Liver (tissue), 9 donors: Measurements from ENCODE around the gene YIPF1. TPM values are rescaled to one million over a fixed set of nuclear protein-coding genes. Genes with fewer than 3 reads are reported as not detected.

Experiments used
- DNase-seq: peaks from one replicate; pipeline ENCODE4 v3.0.0-alpha.2; 2017; ENCODE audit warnings: low spot score
- H3K27ac ChIP-seq, 2 donors: one replicate each; pipeline ENCODE4 v1.7.0; 2013; ENCODE audit warnings: inconsistent platforms in 2 of 2, low read length in 2 of 2, control low read depth in 1 of 2, low read depth in 1 of 2, mild to moderate bottlenecking in 1 of 2
- H3K27me3 ChIP-seq, 4 donors: one replicate each; pipeline versions ENCODE4 v1.6.1 to v1.7.0; 2013; ENCODE audit warnings: low read length in 3 of 4, inconsistent platforms in 1 of 4, mild to moderate bottlenecking in 1 of 4, moderate library complexity in 1 of 4; ENCODE audit not compliant: control insufficient read depth in 4 of 4, insufficient read depth in 4 of 4
- H3K36me3 ChIP-seq, 4 donors: one replicate each; pipeline versions ENCODE4 v1.6.1 to v1.7.0; 2013; ENCODE audit warnings: low read length in 3 of 4, mild to moderate bottlenecking in 3 of 4, low read depth in 1 of 4, moderate library complexity in 1 of 4; ENCODE audit not compliant: control insufficient read depth in 4 of 4, insufficient read depth in 3 of 4
- H3K4me1 ChIP-seq, 4 donors: one replicate each; pipeline versions ENCODE4 v1.6.1 to v1.7.0; 2013; ENCODE audit warnings: low read length in 3 of 4, mild to moderate bottlenecking in 3 of 4, moderate library complexity in 1 of 4; ENCODE audit not compliant: control insufficient read depth in 4 of 4, insufficient read depth in 4 of 4
- H3K4me3 ChIP-seq, 3 donors: one replicate each; pipeline versions ENCODE4 v1.6.1 to v1.7.0; 2013; ENCODE audit warnings: low read length in 3 of 3, control low read depth in 1 of 3, low read depth in 1 of 3, mild to moderate bottlenecking in 1 of 3
- H3K9ac ChIP-seq, 2 donors: one replicate each; pipeline ENCODE4 v1.7.0; 2013; ENCODE audit warnings: low read length in 2 of 2, mild to moderate bottlenecking in 2 of 2, moderate library complexity in 2 of 2, control low read depth in 1 of 2, low read depth in 1 of 2
- H3K9me3 ChIP-seq, 4 donors: one replicate each; pipeline versions ENCODE4 v1.6.1 to v1.7.0; 2013; ENCODE audit warnings: low read length in 3 of 4; ENCODE audit not compliant: control insufficient read depth in 4 of 4
- EGR1 ChIP-seq, 2 donors: IDR thresholded peaks; 2 replicates each; pipeline ENCODE4 v1.6.1; 2016 to 2018; ENCODE audit warnings: antibody characterized with exemption in 2 of 2, low read depth in 2 of 2
- FOXA1 ChIP-seq: IDR thresholded peaks from 2 replicates; pipeline ENCODE4 v1.6.1; 2016; ENCODE audit warnings: antibody characterized with exemption
- FOXA2 ChIP-seq: IDR thresholded peaks from 2 replicates; pipeline ENCODE4 v1.6.1; 2016; ENCODE audit warnings: antibody characterized with exemption
- GABPA ChIP-seq, 2 donors: IDR thresholded peaks in 1 of 2; conservative IDR thresholded peaks in 1 of 2; 2 replicates each; pipeline ENCODE4 v1.6.1; 2016; ENCODE audit warnings: antibody characterized with exemption in 2 of 2, mild to moderate bottlenecking in 1 of 2, moderate library complexity in 1 of 2
- HNF4A ChIP-seq, 2 donors: conservative IDR thresholded peaks; 2 replicates each; pipeline ENCODE4 v1.6.1; 2016; ENCODE audit warnings: antibody characterized with exemption in 2 of 2, mild to moderate bottlenecking in 2 of 2
- HNF4G ChIP-seq: IDR thresholded peaks from 2 replicates; pipeline ENCODE4 v1.6.1; 2016; ENCODE audit warnings: antibody characterized with exemption
- JUND ChIP-seq, 2 donors: IDR thresholded peaks; 2 replicates each; pipeline ENCODE4 v1.6.1; 2016; ENCODE audit warnings: antibody characterized with exemption in 2 of 2
- NR2F2 ChIP-seq: IDR thresholded peaks from 2 replicates; pipeline ENCODE4 v1.6.1; 2016; ENCODE audit warnings: antibody characterized with exemption
- SP1 ChIP-seq: IDR thresholded peaks from 2 replicates; pipeline ENCODE4 v1.6.1; 2018; ENCODE audit warnings: antibody characterized with exemption, mild to moderate bottlenecking
- YY1 ChIP-seq: IDR thresholded peaks from 2 replicates; pipeline ENCODE4 v1.6.1; 2016; ENCODE audit warnings: antibody characterized with exemption, mild to moderate bottlenecking
- WGBS: extraction: QIAGEN DNeasy Blood & Tissue Kit; methylation state at CpG from one replicate; pipeline ENCODE4 v1.1.7; 2013; 5-methylcytosine and 5-hydroxymethylcytosine counted together
- polyA plus RNA-seq, 2 donors: library from polyadenylated mRNA; stranded (reverse) in 1 of 2; unstranded in 1 of 2; fragments of 200-250 nt in 1 of 2; fragments of >200 nt in 1 of 2; fragmentation: Nextera tagmentation in 1 of 2; extraction: Ambion mirVana in 1 of 2; gene quantifications; one replicate each; pipeline versions ENCODE4 v1.2.1 to v1.2.3, GENCODE V29; 2013 to 2015
- total RNA-seq, 2 donors: library from RNA; depleted of rRNA; stranded (reverse); fragments of >200 nt; gene quantifications; one replicate each; pipeline ENCODE4 v1.2.3, GENCODE V29; 2014
- TF ChIP-seq, protein P1 (sequence below): fragments of 150-350 bp; IDR thresholded peaks from 2 replicates; pipeline ENCODE4 v1.5.1; 2017; ENCODE audit warnings: improper control_type of control experiment, low read depth, low read length; ENCODE audit not compliant: missing input control
- TF ChIP-seq, protein P2 (sequence below): IDR thresholded peaks from 2 replicates; pipeline ENCODE4 v1.6.1; 2016; ENCODE audit warnings: antibody characterized with exemption
- TF ChIP-seq, protein P3 (sequence below): IDR thresholded peaks from 2 replicates; pipeline ENCODE4 v1.6.1; 2016; ENCODE audit warnings: antibody characterized with exemption
- TF ChIP-seq, protein P4 (sequence below): IDR thresholded peaks from 2 replicates; pipeline ENCODE4 v1.6.1; 2016; ENCODE audit warnings: antibody characterized with exemption
- donor health status: healthy.
- donor health status: healthy.
- donor health status: healthy.
- donor health status: healthy.
- donor health status: healthy.

Gene YIPF1
- total and polyA plus RNA-seq, 4 donors: 19.9 to 29.6 (median 28.1) TPM

DNA sequence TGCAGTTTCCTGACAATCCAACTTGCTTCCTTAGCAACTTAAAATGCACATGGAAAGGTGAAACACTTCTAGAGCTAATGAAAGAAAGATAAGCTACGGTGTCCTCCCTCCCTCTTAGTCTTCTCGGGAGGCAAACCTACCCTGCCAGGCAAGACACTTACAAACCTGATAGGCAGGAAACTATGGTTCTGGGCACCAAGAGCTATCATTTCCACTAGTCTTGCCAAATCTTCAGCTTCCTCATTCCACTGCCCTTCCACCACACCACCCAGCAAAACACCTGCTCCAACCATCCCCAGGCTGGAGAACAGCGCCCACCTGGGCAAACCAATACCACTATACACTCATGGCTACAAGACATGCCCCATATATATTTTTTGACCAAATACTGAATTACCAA, 66.7 kb downstream of the YIPF1 start:
- TF ChIP-seq SP1: no peak
- TF ChIP-seq, protein P1, sequence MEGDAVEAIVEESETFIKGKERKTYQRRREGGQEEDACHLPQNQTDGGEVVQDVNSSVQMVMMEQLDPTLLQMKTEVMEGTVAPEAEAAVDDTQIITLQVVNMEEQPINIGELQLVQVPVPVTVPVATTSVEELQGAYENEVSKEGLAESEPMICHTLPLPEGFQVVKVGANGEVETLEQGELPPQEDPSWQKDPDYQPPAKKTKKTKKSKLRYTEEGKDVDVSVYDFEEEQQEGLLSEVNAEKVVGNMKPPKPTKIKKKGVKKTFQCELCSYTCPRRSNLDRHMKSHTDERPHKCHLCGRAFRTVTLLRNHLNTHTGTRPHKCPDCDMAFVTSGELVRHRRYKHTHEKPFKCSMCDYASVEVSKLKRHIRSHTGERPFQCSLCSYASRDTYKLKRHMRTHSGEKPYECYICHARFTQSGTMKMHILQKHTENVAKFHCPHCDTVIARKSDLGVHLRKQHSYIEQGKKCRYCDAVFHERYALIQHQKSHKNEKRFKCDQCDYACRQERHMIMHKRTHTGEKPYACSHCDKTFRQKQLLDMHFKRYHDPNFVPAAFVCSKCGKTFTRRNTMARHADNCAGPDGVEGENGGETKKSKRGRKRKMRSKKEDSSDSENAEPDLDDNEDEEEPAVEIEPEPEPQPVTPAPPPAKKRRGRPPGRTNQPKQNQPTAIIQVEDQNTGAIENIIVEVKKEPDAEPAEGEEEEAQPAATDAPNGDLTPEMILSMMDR: no peak
- TF ChIP-seq, protein P2, sequence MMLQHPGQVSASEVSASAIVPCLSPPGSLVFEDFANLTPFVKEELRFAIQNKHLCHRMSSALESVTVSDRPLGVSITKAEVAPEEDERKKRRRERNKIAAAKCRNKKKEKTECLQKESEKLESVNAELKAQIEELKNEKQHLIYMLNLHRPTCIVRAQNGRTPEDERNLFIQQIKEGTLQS: no peak
- TF ChIP-seq JUND (IDR thresholded peaks at IDR 0.05): no peak
- no peak for TF ChIP-seq EGR1 (IDR thresholded peaks at IDR 0.05; ENCODE audit: low read depth in 2 of 2)
- TF ChIP-seq HNF4G: no peak
- TF ChIP-seq FOXA2: no peak
- TF ChIP-seq NR2F2: no peak
- TF ChIP-seq, protein P3, sequence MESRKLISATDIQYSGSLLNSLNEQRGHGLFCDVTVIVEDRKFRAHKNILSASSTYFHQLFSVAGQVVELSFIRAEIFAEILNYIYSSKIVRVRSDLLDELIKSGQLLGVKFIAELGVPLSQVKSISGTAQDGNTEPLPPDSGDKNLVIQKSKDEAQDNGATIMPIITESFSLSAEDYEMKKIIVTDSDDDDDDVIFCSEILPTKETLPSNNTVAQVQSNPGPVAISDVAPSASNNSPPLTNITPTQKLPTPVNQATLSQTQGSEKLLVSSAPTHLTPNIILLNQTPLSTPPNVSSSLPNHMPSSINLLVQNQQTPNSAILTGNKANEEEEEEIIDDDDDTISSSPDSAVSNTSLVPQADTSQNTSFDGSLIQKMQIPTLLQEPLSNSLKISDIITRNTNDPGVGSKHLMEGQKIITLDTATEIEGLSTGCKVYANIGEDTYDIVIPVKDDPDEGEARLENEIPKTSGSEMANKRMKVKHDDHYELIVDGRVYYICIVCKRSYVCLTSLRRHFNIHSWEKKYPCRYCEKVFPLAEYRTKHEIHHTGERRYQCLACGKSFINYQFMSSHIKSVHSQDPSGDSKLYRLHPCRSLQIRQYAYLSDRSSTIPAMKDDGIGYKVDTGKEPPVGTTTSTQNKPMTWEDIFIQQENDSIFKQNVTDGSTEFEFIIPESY: no peak
- TF ChIP-seq YY1: no peak
- TF ChIP-seq, protein P4, sequence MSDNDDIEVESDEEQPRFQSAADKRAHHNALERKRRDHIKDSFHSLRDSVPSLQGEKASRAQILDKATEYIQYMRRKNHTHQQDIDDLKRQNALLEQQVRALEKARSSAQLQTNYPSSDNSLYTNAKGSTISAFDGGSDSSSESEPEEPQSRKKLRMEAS: no peak
- TF ChIP-seq GABPA (IDR thresholded peaks at IDR 0.05 in 1 of 2, conservative IDR thresholded peaks at IDR 0.05 in 1 of 2): no peak
- Histone ChIP-seq H3K9me3 (no peaks in the 10 kb centered on the region), H3K4me1 (no peaks in the 10 kb centered on the region), H3K9ac (no peak overlapping the region), H3K27ac (no peak overlapping the region), H3K4me3 (no peak overlapping the region), H3K36me3 (peaks cover 0 to 21% (median 11%) of the 10 kb centered on the region in 4 donors), H3K27me3 (no peaks in the 10 kb centered on the region)
- 92% methylated on average over 3 of the region's 3 CpGs for WGBS
- DNase-seq: no peak

DNA sequence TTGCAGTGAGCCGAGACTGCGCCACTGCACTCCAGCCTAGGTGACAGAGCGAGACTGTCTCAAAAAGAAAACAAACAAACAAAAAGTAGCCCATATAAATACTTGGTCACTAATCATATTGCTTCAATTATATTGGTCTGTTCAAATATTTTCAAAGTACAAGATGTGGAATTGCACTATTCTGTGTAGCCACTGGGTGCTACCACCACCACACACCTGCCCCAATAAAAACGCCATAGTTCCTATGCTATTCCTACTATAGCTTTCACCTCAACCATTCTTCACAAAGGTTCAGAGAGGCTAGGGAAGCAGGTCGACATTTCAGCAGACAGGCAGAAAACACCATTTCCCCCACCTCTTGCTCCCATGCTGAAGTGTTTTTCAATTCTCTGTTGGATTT, 68.2 kb downstream of the YIPF1 start:
- no peak for DNase-seq
- Histone ChIP-seq H3K4me1 (no peaks in the 10 kb centered on the region), H3K27me3 (no peaks in the 10 kb centered on the region), H3K9ac (no peak overlapping the region), H3K27ac (no peak overlapping the region), H3K9me3 (no peaks in the 10 kb centered on the region), H3K36me3 (peaks cover 0 to 18% (median 13%) of the 10 kb centered on the region in 4 donors), H3K4me3 (no peak overlapping the region)
- WGBS: 96% methylated on average over 5 of the region's 5 CpGs
- TF ChIP-seq, protein P4: no peak
- TF ChIP-seq EGR1 (IDR thresholded peaks at IDR 0.05; ENCODE audit: low read depth in 2 of 2) (no peak), HNF4A (conservative IDR thresholded peaks at IDR 0.05) (no peak), GABPA (IDR thresholded peaks at IDR 0.05 in 1 of 2, conservative IDR thresholded peaks at IDR 0.05 in 1 of 2) (no peak), FOXA2 (no peak), FOXA1 (no peak)
- TF ChIP-seq, protein P3: no peak
- TF ChIP-seq, protein P2: no peak
